CD4-positive, alpha-beta T cell treated with Interleukin-4 for 4 hours (primary cell): ENCODE results near the gene RERE.
"Not testable (repeated sequence)": the region's sequence is repeated elsewhere in the genome, so short reads cannot be mapped to it uniquely, and the experiment has no call there.

Experiments used
- DNase-seq: peaks from one replicate; pipeline ENCODE4 v3.0.0-alpha.2; 2020

The RERE gene

GRCh38 chr1:8390707-8391106 is 426.7 kb downstream of the RERE start:
- no peak for DNase-seq

- no peak for DNase-seq
Observed at GRCh38 chr1:8389958-8390535, 427.4 kb downstream of the RERE start.

- no peak for DNase-seq
Observed at GRCh38 chr1:8388732-8389562, 428.5 kb downstream of the RERE start.

GRCh38 chr1:8386247-8386646 is 431.2 kb downstream of the RERE start:
- DNase-seq, result no peak

GRCh38 chr1:8384577-8384976 is 432.9 kb downstream of the RERE start:
- DNase-seq, result no peak

- no peak for DNase-seq
Observed at GRCh38 chr1:8384088-8384487, 433.4 kb downstream of the RERE start.

- peak; percentile 11 for DNase-seq
Observed at GRCh38 chr1:8382608-8383505, 434.6 kb downstream of the RERE start.

GRCh38 chr1:8382051-8382505 is 435.4 kb downstream of the RERE start:
- DNase-seq, result no peak

- DNase-seq, result no peak
Observed at GRCh38 chr1:8381618-8382017, 435.8 kb downstream of the RERE start.

- DNase-seq, result not testable (repeated sequence)
Observed at GRCh38 chr1:8380310-8380709, 437.1 kb downstream of the RERE start.

- no peak for DNase-seq
Observed at GRCh38 chr1:8379513-8380186, 437.8 kb downstream of the RERE start.

- DNase-seq, result no peak
Observed at GRCh38 chr1:8378981-8379470, 438.4 kb downstream of the RERE start.

GRCh38 chr1:8378178-8378577 is 439.3 kb downstream of the RERE start:
- no peak for DNase-seq

- no peak for DNase-seq
Observed at GRCh38 chr1:8377271-8377981, 440.0 kb downstream of the RERE start.

GRCh38 chr1:8376358-8376840 is 441.0 kb downstream of the RERE start:
- DNase-seq, result no peak

- DNase-seq, result no peak
Observed at GRCh38 chr1:8374812-8375211, 442.6 kb downstream of the RERE start.

GRCh38 chr1:8374356-8374755 is 443.1 kb downstream of the RERE start:
- DNase-seq, result no peak

GRCh38 chr1:8373581-8374241 is 443.7 kb downstream of the RERE start:
- no peak for DNase-seq

GRCh38 chr1:8373125-8373524 is 444.3 kb downstream of the RERE start:
- no peak for DNase-seq

- no peak for DNase-seq
Observed at GRCh38 chr1:8371372-8371991, 446.0 kb downstream of the RERE start.

- no peak for DNase-seq
Observed at GRCh38 chr1:8370905-8371315, 446.5 kb downstream of the RERE start.
